H9 (cell line): ENCODE results near the gene MAD1L1. TPM values are rescaled to one million over a fixed set of nuclear protein-coding genes. Genes with fewer than 3 reads are reported as not detected.
A peak's percentile ranks its signal among the peaks of the same experiment; 100 is the strongest.

Experiments used
- DNase-seq: peaks from one replicate; pipeline ENCODE4 v3.0.0-alpha.2; 2017
- H2AFZ ChIP-seq: one replicate; pipeline ENCODE4 v1.6.1; 2013; ENCODE audit warnings: mild to moderate bottlenecking, low read length, control low read depth, moderate library complexity
- H2AK5ac ChIP-seq: 2 replicates; pipeline ENCODE4 v1.6.1; 2013; ENCODE audit warnings: low read length, control low read depth, mixed read lengths; ENCODE audit not compliant: insufficient read length
- H2BK120ac ChIP-seq: one replicate; pipeline ENCODE4 v1.6.1; 2013; ENCODE audit warnings: low read depth, mild to moderate bottlenecking, low read length, control low read depth, inconsistent platforms; ENCODE audit not compliant: poor library complexity, severe bottlenecking
- H2BK12ac ChIP-seq: 2 replicates; pipeline ENCODE4 v1.6.1; 2013; ENCODE audit warnings: low read length, control low read depth, mixed read lengths, low read depth; ENCODE audit not compliant: insufficient read length
- H2BK15ac ChIP-seq: 2 replicates; pipeline ENCODE4 v1.6.1; 2013; ENCODE audit warnings: low read depth, low read length, control low read depth
- H2BK20ac ChIP-seq: one replicate; pipeline ENCODE4 v1.6.1; 2013; ENCODE audit warnings: low read depth, mild to moderate bottlenecking, low read length, control low read depth, inconsistent platforms; ENCODE audit not compliant: poor library complexity, severe bottlenecking
- H2BK5ac ChIP-seq: 2 replicates; pipeline ENCODE4 v1.6.1; 2013; ENCODE audit warnings: low read length, control low read depth, mixed read lengths; ENCODE audit not compliant: insufficient read length
- H3K14ac ChIP-seq: 2 replicates; pipeline ENCODE4 v1.6.1; 2013; ENCODE audit warnings: low read length, control low read depth; ENCODE audit not compliant: insufficient read depth
- H3K18ac ChIP-seq: 2 replicates; pipeline ENCODE4 v1.6.1; 2013; ENCODE audit warnings: low read depth, mild to moderate bottlenecking, mixed read lengths, low read length, control low read depth; ENCODE audit not compliant: insufficient read length
- H3K23ac ChIP-seq: 2 replicates; pipeline ENCODE4 v1.6.1; 2013; ENCODE audit warnings: low read length, control low read depth, mixed read lengths, low read depth; ENCODE audit not compliant: insufficient read length
- H3K23me2 ChIP-seq: 2 replicates; pipeline ENCODE4 v1.6.1; 2013; ENCODE audit warnings: low read depth, mild to moderate bottlenecking, mixed read lengths, low read length, control low read depth; ENCODE audit not compliant: insufficient read length, poor library complexity, severe bottlenecking
- H3K27ac ChIP-seq: 2 replicates; pipeline ENCODE4 v1.5.1; 2013; ENCODE audit warnings: low read length, control low read depth, mixed read lengths, low read depth; ENCODE audit not compliant: insufficient read length
- H3K27me3 ChIP-seq: 2 replicates; pipeline ENCODE4 v1.6.1; 2013; ENCODE audit warnings: low read length, control low read depth, inconsistent platforms; ENCODE audit not compliant: insufficient read depth
- H3K4ac ChIP-seq: 2 replicates; pipeline ENCODE4 v1.6.1; 2013; ENCODE audit warnings: low read depth, mild to moderate bottlenecking, control low read depth, inconsistent platforms, low read length, moderate library complexity
- H3K4me1 ChIP-seq: 2 replicates; pipeline ENCODE4 v1.6.1; 2013; ENCODE audit warnings: low read length, control low read depth, inconsistent platforms; ENCODE audit not compliant: insufficient read depth
- H3K4me2 ChIP-seq: 2 replicates; pipeline ENCODE4 v1.6.1; 2013; ENCODE audit warnings: low read length, control low read depth, mixed read lengths; ENCODE audit not compliant: insufficient read length, insufficient read depth
- H3K56ac ChIP-seq: 2 replicates; pipeline ENCODE4 v1.6.1; 2013; ENCODE audit warnings: low read depth, mild to moderate bottlenecking, mixed read lengths, low read length, control low read depth; ENCODE audit not compliant: insufficient read length
- H3K79me1 ChIP-seq: 2 replicates; pipeline ENCODE4 v1.6.1; 2013; ENCODE audit warnings: low read depth, mild to moderate bottlenecking, moderate library complexity, low read length, control low read depth, inconsistent platforms; ENCODE audit not compliant: insufficient read depth, poor library complexity, severe bottlenecking
- H3K79me2 ChIP-seq: 2 replicates; pipeline ENCODE4 v1.6.1; 2013; ENCODE audit warnings: low read length, control low read depth, inconsistent platforms; ENCODE audit not compliant: insufficient read depth
- H3K9ac ChIP-seq: 2 replicates; pipeline ENCODE4 v1.6.1; 2013; ENCODE audit warnings: low read length, control low read depth, mixed read lengths; ENCODE audit not compliant: insufficient read length; ENCODE audit errors: extremely low read depth
- H3K9me3 ChIP-seq: one replicate; pipeline ENCODE4 v1.6.1; 2013; ENCODE audit warnings: low read depth, low read length, inconsistent platforms; ENCODE audit not compliant: control insufficient read depth
- H3T11ph ChIP-seq: one replicate; pipeline ENCODE4 v1.6.1; 2013; ENCODE audit warnings: mild to moderate bottlenecking, low read length, control low read depth, inconsistent platforms
- H4K20me1 ChIP-seq: one replicate; pipeline ENCODE4 v1.6.1; 2013; ENCODE audit not compliant: control insufficient read depth, insufficient read length, insufficient read depth
- H4K5ac ChIP-seq: 2 replicates; pipeline ENCODE4 v1.6.1; 2013; ENCODE audit warnings: low read depth, mild to moderate bottlenecking, mixed read lengths, low read length, control low read depth; ENCODE audit not compliant: insufficient read length
- H4K8ac ChIP-seq: replicated peaks from 2 replicates; pipeline ENCODE4 v1.6.1; 2013; ENCODE audit warnings: low read length, control low read depth, mixed read lengths, low read depth; ENCODE audit not compliant: insufficient read length
- H4K91ac ChIP-seq: 2 replicates; pipeline ENCODE4 v1.6.1; 2013; ENCODE audit warnings: low read depth, mild to moderate bottlenecking, moderate library complexity, mixed read lengths, low read length, control low read depth; ENCODE audit not compliant: insufficient read length
- H3K27ac Mint-ChIP-seq, 3 experiments: 2 replicates in 2 of 3; 3 replicates in 1 of 3; pipeline ENCODE4 v1.8.0; 2020 to 2021; ENCODE audit warnings: mixed read lengths in 3 of 3, mild to moderate bottlenecking in 1 of 3, moderate library complexity in 1 of 3
- H3K27me3 Mint-ChIP-seq: 2 replicates; pipeline ENCODE4 v1.8.0; 2021; ENCODE audit warnings: low read depth, mild to moderate bottlenecking, moderate library complexity, mixed read lengths
- H3K36me3 Mint-ChIP-seq, 3 experiments: 2 replicates in 2 of 3; 3 replicates in 1 of 3; pipeline ENCODE4 v1.8.0; 2020 to 2021; ENCODE audit warnings: low read depth in 3 of 3, mixed read lengths in 3 of 3; ENCODE audit not compliant: insufficient read depth in 1 of 3
- H3K4me1 Mint-ChIP-seq, 2 experiments: 2 replicates each; pipeline ENCODE4 v1.8.0; 2020; ENCODE audit warnings: mixed read lengths in 2 of 2
- H3K4me3 Mint-ChIP-seq, 2 experiments: 2 replicates in 1 of 2; 3 replicates in 1 of 2; pipeline ENCODE4 v1.8.0; 2020 to 2021; ENCODE audit warnings: mild to moderate bottlenecking in 2 of 2, mixed read lengths in 2 of 2, moderate library complexity in 1 of 2
- H3K9me3 Mint-ChIP-seq, 2 experiments: 2 replicates in 1 of 2; 3 replicates in 1 of 2; pipeline ENCODE4 v1.8.0; 2020; ENCODE audit warnings: mild to moderate bottlenecking in 2 of 2, mixed read lengths in 2 of 2, moderate library complexity in 1 of 2
- CTCF ChIP-seq: fragments of 200-600 bp; sonication (generic); conservative IDR thresholded peaks from 3 replicates; pipeline ENCODE4 v1.8.0; 2021; ENCODE audit warnings: antibody characterized with exemption, mild to moderate bottlenecking
- WGBS: extraction: QIAGEN DNeasy Blood & Tissue Kit; methylation state at CpG from one replicate; pipeline ENCODE4 v1.1.7; 2013; ENCODE audit warnings: missing lambda C conversion rate, low lambda C conversion rate, mixed read lengths; ENCODE audit not compliant: insufficient read length; ENCODE audit errors: extremely low coverage; 5-methylcytosine and 5-hydroxymethylcytosine counted together
- total RNA-seq: library from RNA; stranded (reverse); gene quantifications from 2 replicates; pipeline ENCODE4 v1.2.1, GENCODE V29; 2021

The MAD1L1 gene
- total RNA-seq, 1 experiment from 2014 or later = 39.0 TPM

GRCh38 chr7:1848911-1849311 lies 383.8 kb downstream of the MAD1L1 start:
- Histone ChIP-seq H4K20me1 (no peaks in the 10 kb centered on the region), H3K56ac (no peak overlapping the region), H3K27ac (no peak overlapping the region), H3K9me3 (no peaks in the 10 kb centered on the region), H2BK5ac (no peak overlapping the region), H3K23me2 (no peaks in the 10 kb centered on the region), H3K9ac (no peak overlapping the region), H2BK12ac (no peak overlapping the region), H4K5ac (no peak overlapping the region), H3K79me2 (no peaks in the 10 kb centered on the region), H3K14ac (no peak overlapping the region), H2BK15ac (no peak overlapping the region), H4K8ac (no peak overlapping the region), H4K91ac (no peak overlapping the region), H2BK120ac (no peak overlapping the region), H3T11ph (no peak overlapping the region), H2AK5ac (no peak overlapping the region), H3K79me1 (no peaks in the 10 kb centered on the region), H3K27me3 (no peaks in the 10 kb centered on the region), H3K4ac (no peak overlapping the region), H3K18ac (no peak overlapping the region), H3K23ac (no peak overlapping the region), H2AFZ (no peak overlapping the region), H3K4me2 (no peak overlapping the region), H2BK20ac (no peak overlapping the region), H3K4me1 (no peaks in the 10 kb centered on the region)
- TF ChIP-seq CTCF = no peak
- Mint-ChIP-seq H3K27ac (peak overlapping the region in 1 of 3 experiments; percentile 49; a peak in 1 of 7 replicates), H3K36me3 (no peaks in the 10 kb centered on the region), H3K4me3 (no peak overlapping the region), H3K9me3 (no peaks in the 10 kb centered on the region), H3K27me3 (no peaks in the 10 kb centered on the region), H3K4me1 (peaks cover 4 to 7% of the 10 kb centered on the region in 2 experiments; a peak in 1 of 4 replicates)
- WGBS = no CpG with 5 or more reads among the region's 15 CpGs
- no peak for DNase-seq
